WI38 (cell line): ENCODE data around the gene INPP4B.

ENCODE experiments used
- H3K4me3 ChIP-seq: 2 replicates; pipeline ENCODE4 v1.5.1; 2011; ENCODE audit warnings: low read depth, mild to moderate bottlenecking, control low read depth, low read length
- CTCF ChIP-seq: IDR thresholded peaks from 2 replicates; pipeline ENCODE4 v1.5.1; 2012; ENCODE audit warnings: low read depth, mild to moderate bottlenecking, control low read depth, low read length

INPP4B gene

GRCh38 chr4:142567199-142567598, 278.9 kb downstream of the INPP4B start:
- H3K4me3 ChIP-seq = no peak overlapping the region
- TF ChIP-seq CTCF = no peak

- no peak for TF ChIP-seq CTCF
- no peak overlapping the region for H3K4me3 ChIP-seq
These were observed 279.3 kb downstream of the INPP4B start for GRCh38 chr4:142566777-142567176.

GRCh38 chr4:142566243-142566642, 279.9 kb downstream of the INPP4B start:
- TF ChIP-seq CTCF = no peak
- H3K4me3 ChIP-seq = no peak overlapping the region

- H3K4me3 ChIP-seq = no peak overlapping the region
- TF ChIP-seq CTCF = no peak
These were observed 280.3 kb downstream of the INPP4B start for GRCh38 chr4:142565771-142566170.

- H3K4me3 ChIP-seq = no peak overlapping the region
- TF ChIP-seq CTCF = no peak
These were observed 282.3 kb downstream of the INPP4B start for GRCh38 chr4:142563682-142564291.

GRCh38 chr4:142559986-142560385, 286.1 kb downstream of the INPP4B start:
- no peak overlapping the region for H3K4me3 ChIP-seq
- no peak for TF ChIP-seq CTCF

- no peak for TF ChIP-seq CTCF
- H3K4me3 ChIP-seq = no peak overlapping the region
These were observed 287.2 kb downstream of the INPP4B start for GRCh38 chr4:142558851-142559250.
